Stimulated activated CD4-positive, alpha-beta T cell treated with anti-CD3 and anti-CD28 coated beads, Interleukin-1b, Interleukin-23, amount 100 ng/mL, for 1 hour (primary cell): Measurements from ENCODE around the gene KIF26B.

Experiments used
- DNase-seq, 2 donors: peaks; one replicate each; pipeline ENCODE4 v3.0.0-alpha.2; 2020; ENCODE audit warnings: low read depth in 2 of 2

KIF26B gene

GRCh38 chr1:245419461-245419978, 264.7 kb downstream of the KIF26B start:
- no peak for DNase-seq

- no peak for DNase-seq
Measured at GRCh38 chr1:245419989-245420388, 265.2 kb downstream of the KIF26B start.

GRCh38 chr1:245420926-245421325, 266.1 kb downstream of the KIF26B start:
- no peak for DNase-seq

GRCh38 chr1:245428681-245429080, 273.9 kb downstream of the KIF26B start:
- no peak for DNase-seq

- no peak for DNase-seq
Measured at GRCh38 chr1:245431706-245432105, 276.9 kb downstream of the KIF26B start.

- DNase-seq: no peak
Measured at GRCh38 chr1:245432228-245432875, 277.6 kb downstream of the KIF26B start.

GRCh38 chr1:245433561-245433960, 278.8 kb downstream of the KIF26B start:
- no peak for DNase-seq

GRCh38 chr1:245434280-245434679, 279.5 kb downstream of the KIF26B start:
- no peak for DNase-seq

GRCh38 chr1:245436407-245436806, 281.6 kb downstream of the KIF26B start:
- DNase-seq: no peak

GRCh38 chr1:245437369-245438062, 282.7 kb downstream of the KIF26B start:
- DNase-seq: no peak

- DNase-seq: no peak
Measured at GRCh38 chr1:245440922-245441321, 286.1 kb downstream of the KIF26B start.

- no peak for DNase-seq
Measured at GRCh38 chr1:245441689-245442088, 286.9 kb downstream of the KIF26B start.

- DNase-seq: no peak
Measured at GRCh38 chr1:245444147-245444828, 289.5 kb downstream of the KIF26B start.

- DNase-seq: no peak
Measured at GRCh38 chr1:245444945-245445344, 290.2 kb downstream of the KIF26B start.

- no peak for DNase-seq
Measured at GRCh38 chr1:245448531-245448930, 293.7 kb downstream of the KIF26B start.

- DNase-seq: no peak
Measured at GRCh38 chr1:245448975-245449431, 294.2 kb downstream of the KIF26B start.

GRCh38 chr1:245453541-245453940, 298.8 kb downstream of the KIF26B start:
- no peak for DNase-seq

- DNase-seq: no peak
Measured at GRCh38 chr1:245454051-245454450, 299.3 kb downstream of the KIF26B start.

GRCh38 chr1:245457562-245457961, 302.8 kb downstream of the KIF26B start:
- no peak for DNase-seq

GRCh38 chr1:245458234-245458633, 303.4 kb downstream of the KIF26B start:
- DNase-seq: no peak

- no peak for DNase-seq
Measured at GRCh38 chr1:245458761-245459174, 304.0 kb downstream of the KIF26B start.

GRCh38 chr1:245459621-245460020, 304.8 kb downstream of the KIF26B start:
- no peak for DNase-seq

GRCh38 chr1:245461681-245462080, 306.9 kb downstream of the KIF26B start:
- DNase-seq: no peak
